ENCODE measurements around the gene DLG1. TPM values are rescaled to one million over a fixed set of nuclear protein-coding genes. Genes with fewer than 3 reads are reported as not detected.

DLG1 gene
- total and polyA plus RNA-seq, 9 of the 15 experiments (the other 6 are each of a cell fraction or from before 2014, with no cell fraction given) = 9.4 to 63.5 (median 43.6) TPM

DNA sequence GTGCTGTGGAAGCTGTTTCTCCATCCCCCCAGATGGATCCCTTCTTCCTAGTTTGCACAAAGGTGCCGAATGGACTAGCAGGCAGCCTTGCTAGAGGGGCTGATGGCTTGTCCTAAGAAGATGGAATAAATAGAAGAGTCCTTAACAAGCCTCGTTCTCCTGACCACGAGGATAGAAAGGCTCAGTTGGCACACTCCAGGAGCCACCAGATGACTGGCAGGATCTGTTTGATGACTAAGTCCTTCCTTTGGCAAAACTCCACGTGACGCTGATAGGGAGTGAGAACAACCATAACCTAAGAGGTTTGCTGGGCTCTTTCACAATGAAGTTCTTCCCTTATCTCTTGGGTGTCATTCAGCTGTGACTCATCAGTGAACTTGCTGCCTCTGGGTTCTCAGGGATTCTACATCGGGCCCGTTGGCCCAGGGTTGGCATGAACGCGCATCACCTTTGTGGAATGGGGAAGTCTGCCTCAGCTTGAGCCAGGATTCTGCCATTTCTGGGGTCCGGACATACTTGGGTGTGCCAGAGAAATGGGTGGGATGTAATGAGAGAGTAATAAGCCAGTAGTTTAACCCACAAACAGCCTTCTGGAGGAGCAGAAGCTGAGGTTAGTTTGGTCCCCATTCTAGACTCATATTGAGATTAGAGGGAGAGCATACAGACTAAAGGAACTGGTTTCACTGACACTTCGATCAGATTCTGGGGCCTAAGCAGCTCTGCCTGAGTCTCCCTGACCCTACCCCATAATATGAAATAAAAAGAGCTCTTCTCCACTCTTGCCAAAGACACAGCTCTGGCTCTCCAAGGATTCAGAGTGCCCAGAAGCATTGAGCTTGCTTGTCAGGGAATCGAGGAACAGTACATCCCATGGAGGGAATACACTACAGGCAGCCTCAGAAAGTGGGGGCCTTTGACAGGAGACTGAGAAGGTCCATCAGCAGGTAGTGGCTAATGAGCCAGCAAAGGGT lies 266.8 kb downstream of the DLG1 start (continued):
- TF ChIP-seq, protein P1, sequence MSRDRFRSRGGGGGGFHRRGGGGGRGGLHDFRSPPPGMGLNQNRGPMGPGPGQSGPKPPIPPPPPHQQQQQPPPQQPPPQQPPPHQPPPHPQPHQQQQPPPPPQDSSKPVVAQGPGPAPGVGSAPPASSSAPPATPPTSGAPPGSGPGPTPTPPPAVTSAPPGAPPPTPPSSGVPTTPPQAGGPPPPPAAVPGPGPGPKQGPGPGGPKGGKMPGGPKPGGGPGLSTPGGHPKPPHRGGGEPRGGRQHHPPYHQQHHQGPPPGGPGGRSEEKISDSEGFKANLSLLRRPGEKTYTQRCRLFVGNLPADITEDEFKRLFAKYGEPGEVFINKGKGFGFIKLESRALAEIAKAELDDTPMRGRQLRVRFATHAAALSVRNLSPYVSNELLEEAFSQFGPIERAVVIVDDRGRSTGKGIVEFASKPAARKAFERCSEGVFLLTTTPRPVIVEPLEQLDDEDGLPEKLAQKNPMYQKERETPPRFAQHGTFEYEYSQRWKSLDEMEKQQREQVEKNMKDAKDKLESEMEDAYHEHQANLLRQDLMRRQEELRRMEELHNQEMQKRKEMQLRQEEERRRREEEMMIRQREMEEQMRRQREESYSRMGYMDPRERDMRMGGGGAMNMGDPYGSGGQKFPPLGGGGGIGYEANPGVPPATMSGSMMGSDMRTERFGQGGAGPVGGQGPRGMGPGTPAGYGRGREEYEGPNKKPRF (IDR thresholded peaks at IDR 0.05; ENCODE audit: low read depth, low read length) = no peak
- no peak for TF ChIP-seq ZNF668 (CRISPR knock-in tag; IDR thresholded peaks at IDR 0.05)
- peak; percentile 82 for TF ChIP-seq NEUROD1 (IDR thresholded peaks at IDR 0.05; ENCODE audit: borderline replicate concordance, low read depth, low read length, partially characterized antibody)
- TF ChIP-seq SP2 (IDR thresholded peaks at IDR 0.05; ENCODE audit: extremely low read depth, low read depth, low read length, poor library complexity, severe bottlenecking) = no peak
- TF ChIP-seq ZNF41 (CRISPR knock-in tag; conservative IDR thresholded peaks at IDR 0.05) = no peak
- TF ChIP-seq, protein P2, sequence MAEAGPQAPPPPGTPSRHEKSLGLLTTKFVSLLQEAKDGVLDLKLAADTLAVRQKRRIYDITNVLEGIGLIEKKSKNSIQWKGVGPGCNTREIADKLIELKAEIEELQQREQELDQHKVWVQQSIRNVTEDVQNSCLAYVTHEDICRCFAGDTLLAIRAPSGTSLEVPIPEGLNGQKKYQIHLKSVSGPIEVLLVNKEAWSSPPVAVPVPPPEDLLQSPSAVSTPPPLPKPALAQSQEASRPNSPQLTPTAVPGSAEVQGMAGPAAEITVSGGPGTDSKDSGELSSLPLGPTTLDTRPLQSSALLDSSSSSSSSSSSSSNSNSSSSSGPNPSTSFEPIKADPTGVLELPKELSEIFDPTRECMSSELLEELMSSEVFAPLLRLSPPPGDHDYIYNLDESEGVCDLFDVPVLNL (CRISPR knock-in tag; IDR thresholded peaks at IDR 0.05; ENCODE audit: low read depth) = no peak
- TF ChIP-seq BHLHE40 (IDR thresholded peaks at IDR 0.05; ENCODE audit: low read length) = peak; percentile 93
- TF ChIP-seq MECOM (CRISPR knock-in tag; IDR thresholded peaks at IDR 0.05) = peak; percentile 97
- TF ChIP-seq KAT8 (IDR thresholded peaks at IDR 0.05; ENCODE audit: low read depth) = no peak
- TF ChIP-seq, protein P3, sequence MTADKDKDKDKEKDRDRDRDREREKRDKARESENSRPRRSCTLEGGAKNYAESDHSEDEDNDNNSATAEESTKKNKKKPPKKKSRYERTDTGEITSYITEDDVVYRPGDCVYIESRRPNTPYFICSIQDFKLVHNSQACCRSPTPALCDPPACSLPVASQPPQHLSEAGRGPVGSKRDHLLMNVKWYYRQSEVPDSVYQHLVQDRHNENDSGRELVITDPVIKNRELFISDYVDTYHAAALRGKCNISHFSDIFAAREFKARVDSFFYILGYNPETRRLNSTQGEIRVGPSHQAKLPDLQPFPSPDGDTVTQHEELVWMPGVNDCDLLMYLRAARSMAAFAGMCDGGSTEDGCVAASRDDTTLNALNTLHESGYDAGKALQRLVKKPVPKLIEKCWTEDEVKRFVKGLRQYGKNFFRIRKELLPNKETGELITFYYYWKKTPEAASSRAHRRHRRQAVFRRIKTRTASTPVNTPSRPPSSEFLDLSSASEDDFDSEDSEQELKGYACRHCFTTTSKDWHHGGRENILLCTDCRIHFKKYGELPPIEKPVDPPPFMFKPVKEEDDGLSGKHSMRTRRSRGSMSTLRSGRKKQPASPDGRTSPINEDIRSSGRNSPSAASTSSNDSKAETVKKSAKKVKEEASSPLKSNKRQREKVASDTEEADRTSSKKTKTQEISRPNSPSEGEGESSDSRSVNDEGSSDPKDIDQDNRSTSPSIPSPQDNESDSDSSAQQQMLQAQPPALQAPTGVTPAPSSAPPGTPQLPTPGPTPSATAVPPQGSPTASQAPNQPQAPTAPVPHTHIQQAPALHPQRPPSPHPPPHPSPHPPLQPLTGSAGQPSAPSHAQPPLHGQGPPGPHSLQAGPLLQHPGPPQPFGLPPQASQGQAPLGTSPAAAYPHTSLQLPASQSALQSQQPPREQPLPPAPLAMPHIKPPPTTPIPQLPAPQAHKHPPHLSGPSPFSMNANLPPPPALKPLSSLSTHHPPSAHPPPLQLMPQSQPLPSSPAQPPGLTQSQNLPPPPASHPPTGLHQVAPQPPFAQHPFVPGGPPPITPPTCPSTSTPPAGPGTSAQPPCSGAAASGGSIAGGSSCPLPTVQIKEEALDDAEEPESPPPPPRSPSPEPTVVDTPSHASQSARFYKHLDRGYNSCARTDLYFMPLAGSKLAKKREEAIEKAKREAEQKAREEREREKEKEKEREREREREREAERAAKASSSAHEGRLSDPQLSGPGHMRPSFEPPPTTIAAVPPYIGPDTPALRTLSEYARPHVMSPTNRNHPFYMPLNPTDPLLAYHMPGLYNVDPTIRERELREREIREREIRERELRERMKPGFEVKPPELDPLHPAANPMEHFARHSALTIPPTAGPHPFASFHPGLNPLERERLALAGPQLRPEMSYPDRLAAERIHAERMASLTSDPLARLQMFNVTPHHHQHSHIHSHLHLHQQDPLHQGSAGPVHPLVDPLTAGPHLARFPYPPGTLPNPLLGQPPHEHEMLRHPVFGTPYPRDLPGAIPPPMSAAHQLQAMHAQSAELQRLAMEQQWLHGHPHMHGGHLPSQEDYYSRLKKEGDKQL (CRISPR knock-in tag; IDR thresholded peaks at IDR 0.05; ENCODE audit: borderline replicate concordance) = no peak
- no peak for TF ChIP-seq KLF1 (tag; IDR thresholded peaks at IDR 0.05)
- TF ChIP-seq ZNF347 (CRISPR knock-in tag; IDR thresholded peaks at IDR 0.05; ENCODE audit: low read depth) = no peak
- TF ChIP-seq PHF8 (IDR thresholded peaks at IDR 0.05; ENCODE audit: borderline replicate concordance, low read length) = no peak
- TF ChIP-seq SAFB (IDR thresholded peaks at IDR 0.05; ENCODE audit: borderline replicate concordance, low read depth, low read length) = no peak
- peak; percentile 74 for TF ChIP-seq CEBPG (CRISPR knock-in tag; IDR thresholded peaks at IDR 0.05)
- peak; percentile 80 to 86 for TF ChIP-seq CEBPG (tag; conservative IDR thresholded peaks at IDR 0.05 in 1 of 2, IDR thresholded peaks at IDR 0.05 in 1 of 2)
- TF ChIP-seq U2AF1 (optimal IDR thresholded peaks at IDR 0.05; ENCODE audit: low read depth, low read length) = no peak
- TF ChIP-seq POLR2AphosphoS2 (IDR thresholded peaks at IDR 0.05; ENCODE audit: low read length) = no peak
- no peak for TF ChIP-seq XRCC4 (IDR thresholded peaks at IDR 0.05; ENCODE audit: extremely low read depth, insufficient read depth, insufficient read length)
